Activated CD8-positive, alpha-beta memory T cell treated with anti-CD3 and anti-CD28 coated beads for 48 hours (primary cell): Measurements from ENCODE around the gene TVP23C.
A peak's percentile ranks its signal among the peaks of the same experiment; 100 is the strongest.
"Not testable (repeated sequence)": the region's sequence is repeated elsewhere in the genome, so short reads cannot be mapped to it uniquely, and the experiment has no call there.

Source experiments
- DNase-seq, 3 experiments: peaks; one replicate each; pipeline ENCODE4 v3.0.0-alpha.2; 2020; ENCODE audit warnings: low read depth in 2 of 3, low spot score in 2 of 3

Gene TVP23C

GRCh38 chr17:15563375-15563857 is at the start of gene TVP23C:
Gene TVP23C, minus strand, starts transcription at chr17:15563483. Its CDS starts 35 bp downstream, at chr17:15563448.
- DNase-seq = peak; percentile 35 to 48 (median 42)

DNA sequence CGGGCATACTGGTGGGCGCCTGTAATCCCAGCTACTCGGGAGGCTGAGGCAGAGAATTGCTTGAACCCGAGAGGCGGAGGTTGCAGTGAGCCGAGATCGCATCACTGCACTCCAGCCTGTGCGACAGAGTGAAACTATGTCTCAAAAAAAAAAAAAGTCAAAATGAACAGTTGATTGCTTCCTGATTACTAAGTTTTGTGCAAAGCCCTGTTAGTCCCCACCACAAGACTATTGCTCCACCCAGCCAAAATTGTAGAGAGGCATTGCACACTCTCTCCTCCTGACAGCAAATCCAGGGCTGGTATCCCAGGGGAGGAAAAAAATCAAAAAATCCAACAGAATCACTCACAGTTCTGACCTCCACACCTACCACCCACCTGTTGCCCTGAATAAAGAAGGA is 29.7 kb upstream of the TVP23C start:
- DNase-seq = not testable (repeated sequence)

DNA sequence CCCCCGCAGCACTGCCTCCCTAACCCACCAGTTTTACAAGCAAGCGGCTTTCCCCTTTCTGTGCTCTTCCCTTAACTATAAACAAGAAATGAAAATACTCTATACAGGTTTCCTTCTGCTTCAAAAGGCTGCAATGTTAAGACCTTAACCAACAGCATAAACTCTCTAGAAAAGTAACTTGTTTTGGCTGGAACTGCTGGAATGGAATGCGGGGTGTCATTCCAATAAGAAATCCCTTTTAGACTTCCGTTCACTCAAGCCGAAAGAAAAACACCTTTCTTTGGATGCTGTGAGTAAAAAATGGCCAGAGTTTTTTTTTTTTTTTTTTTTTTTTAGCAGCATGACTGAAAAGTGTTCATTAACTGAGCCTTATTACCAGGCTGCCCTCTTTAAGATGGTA is 28.7 kb upstream of the TVP23C start:
- not testable (repeated sequence) for DNase-seq

DNA sequence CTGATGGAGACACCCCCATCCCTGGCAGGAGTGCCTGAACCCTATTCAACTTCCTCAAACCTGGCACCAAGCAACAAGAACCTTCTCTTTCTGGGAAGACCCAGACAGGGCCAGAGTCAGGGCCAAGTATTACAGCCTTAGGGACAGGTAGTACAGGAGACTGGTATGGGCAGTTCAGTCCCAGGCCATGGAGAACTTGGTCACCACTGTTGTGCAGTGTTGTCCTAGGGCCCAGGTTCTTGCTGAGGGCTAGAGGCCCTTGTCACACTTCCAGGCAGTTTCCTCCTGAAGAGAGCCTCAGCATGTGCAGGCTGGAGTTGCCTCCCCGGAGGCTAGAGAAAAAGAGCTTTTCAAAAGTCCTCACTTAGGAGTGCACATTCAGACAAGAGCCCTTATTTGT is 27.6 kb upstream of the TVP23C start:
- not testable (repeated sequence) for DNase-seq

GRCh38 chr17:15589544-15590536 is 26.6 kb upstream of the TVP23C start:
- DNase-seq = peak in 1 of 3 experiments; percentile 6

- not testable (repeated sequence) for DNase-seq
Measured at GRCh38 chr17:15588017-15588416, 24.7 kb upstream of the TVP23C start.

- not testable (repeated sequence) for DNase-seq
Measured at GRCh38 chr17:15583313-15583712, 20.0 kb upstream of the TVP23C start.

- not testable (repeated sequence) for DNase-seq
Measured at GRCh38 chr17:15581462-15581861, 18.2 kb upstream of the TVP23C start.

DNA sequence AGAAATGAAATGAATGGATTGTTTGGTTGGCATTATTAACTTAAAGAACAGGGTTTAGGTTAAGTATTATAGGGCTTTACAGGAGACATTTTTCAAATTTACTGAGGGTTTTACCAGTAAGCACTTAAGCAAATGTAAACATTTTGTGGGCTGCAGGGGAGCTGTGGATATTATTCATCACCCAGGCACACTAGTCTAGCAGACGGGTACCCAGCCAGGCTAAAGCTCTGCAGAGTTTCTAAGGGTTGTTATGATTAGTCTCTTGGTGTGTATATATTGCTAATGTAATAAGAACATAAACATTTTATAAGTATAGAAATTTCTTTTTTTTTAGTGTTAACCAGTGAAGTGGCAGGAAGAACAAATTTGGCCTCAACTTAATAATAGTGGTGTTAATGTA is 13.6 kb upstream of the TVP23C start:
- DNase-seq = not testable (repeated sequence)

DNA sequence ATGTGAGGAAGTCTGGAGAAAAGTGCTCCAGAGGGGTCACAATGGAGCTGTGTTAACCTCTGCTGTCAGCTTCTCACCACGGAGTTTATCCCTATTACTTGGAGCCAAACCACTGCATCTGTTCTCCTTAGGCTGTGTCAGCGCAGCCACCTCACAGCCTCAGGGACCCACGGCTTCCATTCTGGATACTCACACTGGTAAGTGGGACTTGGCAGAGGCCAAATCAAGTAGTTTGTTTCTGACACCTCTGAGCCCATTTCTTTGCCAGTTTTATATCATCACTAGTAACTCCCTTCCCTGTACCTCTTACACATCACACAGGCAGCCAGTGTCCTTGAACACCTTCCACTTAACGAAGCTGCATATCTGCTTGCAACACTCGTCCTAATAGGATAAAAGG is 11.4 kb upstream of the TVP23C start:
- not testable (repeated sequence) for DNase-seq

DNA sequence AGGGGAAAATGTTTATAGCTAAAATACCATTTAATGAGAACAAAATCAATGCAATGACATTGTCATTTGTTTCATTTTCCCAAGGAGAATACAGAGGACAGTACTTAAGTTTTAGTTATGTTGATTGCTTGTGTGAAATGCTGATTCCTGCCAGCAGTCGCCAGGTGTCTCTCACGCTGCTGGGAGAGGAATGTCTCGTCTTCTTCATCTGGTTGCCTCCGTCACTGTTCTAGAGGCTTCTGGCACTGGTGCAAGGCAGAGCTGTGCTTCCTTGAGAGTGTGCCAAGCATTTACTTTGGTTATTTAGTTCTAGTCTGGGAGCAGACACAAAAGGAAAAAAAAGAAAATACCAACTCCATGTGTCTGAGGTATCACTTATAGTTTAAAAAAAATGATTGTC is 10.6 kb upstream of the TVP23C start:
- not testable (repeated sequence) for DNase-seq

- not testable (repeated sequence) for DNase-seq
Measured at GRCh38 chr17:15562613-15563374, 489 bp downstream of the TVP23C start.

GRCh38 chr17:15561439-15561838 is 1.8 kb downstream of the TVP23C start:
- DNase-seq = not testable (repeated sequence)

- not testable (repeated sequence) for DNase-seq
Measured at GRCh38 chr17:15558403-15559105, 4.7 kb downstream of the TVP23C start.

GRCh38 chr17:15557334-15557832 is 5.9 kb downstream of the TVP23C start:
- not testable (repeated sequence) for DNase-seq

DNA sequence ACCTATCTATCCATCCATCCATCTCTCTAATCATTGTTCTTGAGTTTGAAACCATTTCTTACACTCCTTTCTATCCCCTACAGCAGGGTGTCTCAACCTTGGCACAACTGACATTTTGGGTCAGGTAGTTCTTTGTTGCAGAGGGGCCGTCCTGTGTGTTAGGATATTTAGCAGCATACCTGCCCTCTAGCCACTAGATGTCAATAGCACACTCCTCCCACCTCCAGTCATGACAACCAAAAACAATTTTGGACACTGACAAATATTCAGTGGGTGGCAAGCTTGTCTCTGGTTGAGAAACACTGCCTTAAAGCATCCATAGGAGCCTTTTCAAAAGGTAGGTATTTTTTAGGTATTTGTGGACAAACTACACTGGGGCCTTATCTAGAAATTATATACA is 10.4 kb downstream of the TVP23C start:
- DNase-seq = not testable (repeated sequence)

GRCh38 chr17:15549552-15549951 is 13.7 kb downstream of the TVP23C start:
- DNase-seq = not testable (repeated sequence)

DNA sequence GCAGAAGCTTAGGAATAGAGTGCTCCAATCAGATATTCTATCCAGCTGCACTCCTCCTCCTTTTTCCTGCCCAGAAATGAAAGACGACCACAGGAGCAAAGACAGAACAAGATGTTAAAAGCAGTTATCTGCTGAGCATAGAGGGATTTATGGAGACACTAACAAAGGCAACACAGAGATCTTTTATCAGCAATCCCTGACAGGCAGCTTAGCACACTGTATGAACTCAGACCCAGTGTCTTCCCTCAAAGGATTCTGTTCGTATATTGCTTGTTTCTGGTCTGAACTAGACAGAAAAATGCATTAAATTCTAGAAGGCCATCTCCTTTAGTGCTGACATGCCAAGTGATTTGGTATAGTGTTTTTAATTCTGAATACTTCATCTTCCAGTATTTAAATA is 16.7 kb downstream of the TVP23C start:
- not testable (repeated sequence) for DNase-seq

DNA sequence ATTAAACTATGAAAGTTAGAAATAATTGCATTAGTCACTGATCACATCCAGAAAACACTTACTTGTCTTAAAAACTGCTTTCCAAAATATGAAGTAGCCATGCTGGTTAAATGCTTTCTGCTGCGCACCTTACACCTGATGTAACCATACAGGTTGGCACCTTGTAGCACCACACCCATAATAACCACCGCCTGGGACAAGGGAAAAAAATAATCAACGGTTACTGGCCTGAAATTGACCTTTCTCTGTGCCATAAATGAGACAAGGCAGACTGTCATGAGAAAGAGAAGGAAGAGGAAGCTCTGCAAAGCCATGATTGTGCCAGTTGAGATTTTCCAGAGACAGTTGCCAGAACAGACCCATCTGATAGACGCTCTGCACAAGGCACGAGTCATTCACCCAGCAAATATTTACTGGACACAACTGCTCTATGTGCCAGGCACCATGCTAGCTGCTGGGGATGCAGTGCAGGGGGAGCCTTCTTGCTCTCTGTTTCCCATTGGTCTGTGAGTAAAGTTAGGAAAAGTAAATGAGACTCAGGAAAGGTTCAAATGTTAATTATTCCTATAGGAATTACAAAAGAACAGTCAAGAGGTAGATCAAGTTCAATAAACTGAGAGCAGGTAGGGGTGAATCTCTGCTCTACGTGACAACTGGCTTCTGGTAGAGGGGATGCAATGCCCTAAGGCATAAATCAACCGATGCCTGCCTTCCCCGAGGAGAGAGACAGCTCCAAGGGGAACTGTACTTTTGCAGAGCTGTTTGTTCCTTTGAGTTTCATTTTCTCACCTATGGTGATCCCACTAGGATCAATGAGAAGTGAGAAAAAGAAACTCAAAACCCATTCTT is 22.7 kb downstream of the TVP23C start:
- DNase-seq = not testable (repeated sequence)

- DNase-seq = not testable (repeated sequence)
Measured at GRCh38 chr17:15533122-15533521, 30.2 kb downstream of the TVP23C start.
